DMS53 (cell line): ENCODE data around the gene HGFAC.
"Not testable (repeated sequence)": the region's sequence is repeated elsewhere in the genome, so short reads cannot be mapped to it uniquely, and the experiment has no call there.

ENCODE experiments used
- DNase-seq: peaks from one replicate; lab custom pipeline; 2025; lab: John Stamatoyannopoulos, UW

Gene HGFAC

GRCh38 chr4:3442959-3443749, 1.4 kb downstream of the HGFAC start:
- DNase-seq, result peak; percentile 86

- DNase-seq, result no peak
Measured at GRCh38 chr4:3443750-3444309, 2.1 kb downstream of the HGFAC start.

GRCh38 chr4:3444351-3445110, 2.8 kb downstream of the HGFAC start:
- no peak for DNase-seq

GRCh38 chr4:3445111-3445820, 3.5 kb downstream of the HGFAC start:
- DNase-seq, result no peak

GRCh38 chr4:3445829-3446545, 4.2 kb downstream of the HGFAC start:
- no peak for DNase-seq

- no peak for DNase-seq
Measured at GRCh38 chr4:3446631-3447320, 5.0 kb downstream of the HGFAC start.

- no peak for DNase-seq
Measured at GRCh38 chr4:3447431-3448395, 5.9 kb downstream of the HGFAC start.

- DNase-seq, result no peak
Measured at GRCh38 chr4:3449047-3449573, 7.3 kb downstream of the HGFAC start.

GRCh38 chr4:3449574-3450534, 8.1 kb downstream of the HGFAC start:
- DNase-seq, result no peak

- DNase-seq, result no peak
Measured at GRCh38 chr4:3450643-3451042, 8.9 kb downstream of the HGFAC start.

GRCh38 chr4:3451956-3452355, 10.2 kb downstream of the HGFAC start:
- no peak for DNase-seq

- peak; percentile 54 for DNase-seq
Measured at GRCh38 chr4:3452376-3452775, 10.6 kb downstream of the HGFAC start.

GRCh38 chr4:3455596-3455995, 13.8 kb downstream of the HGFAC start:
- not testable (repeated sequence) for DNase-seq

- DNase-seq, result no peak
Measured at GRCh38 chr4:3458371-3458770, 16.6 kb downstream of the HGFAC start.

- DNase-seq, result not testable (repeated sequence)
Measured at GRCh38 chr4:3459156-3459555, 17.4 kb downstream of the HGFAC start.

GRCh38 chr4:3460926-3461325, 19.2 kb downstream of the HGFAC start:
- no peak for DNase-seq

- DNase-seq, result peak; percentile 94
Measured at GRCh38 chr4:3461515-3462291, 19.9 kb downstream of the HGFAC start.

GRCh38 chr4:3462321-3462789, 20.6 kb downstream of the HGFAC start:
- no peak for DNase-seq
